Measurements from ENCODE around the gene ULK4.

Gene ULK4

GRCh38 chr3:41640076-41640475, 321.8 kb downstream of the ULK4 start:
- TF ChIP-seq CTCF (conservative IDR thresholded peaks at IDR 0.05; ENCODE audit: low read length): no peak
- no peak for DNase-seq (ENCODE audit: low read depth)
- no peak overlapping the region for H3K4me3 ChIP-seq (ENCODE audit: low read length)

GRCh38 chr3:41638381-41638780, 323.5 kb downstream of the ULK4 start:
- no peak for TF ChIP-seq CTCF (conservative IDR thresholded peaks at IDR 0.05; ENCODE audit: low read length)
- no peak overlapping the region for H3K4me3 ChIP-seq (ENCODE audit: low read length)
- peak; percentile 38 for DNase-seq (ENCODE audit: low read depth)

GRCh38 chr3:41632700-41633099, 329.2 kb downstream of the ULK4 start:
- H3K4me3 ChIP-seq (ENCODE audit: low read length): no peak overlapping the region
- DNase-seq (ENCODE audit: low read depth): no peak
- no peak for TF ChIP-seq CTCF (conservative IDR thresholded peaks at IDR 0.05; ENCODE audit: low read length)

DNA sequence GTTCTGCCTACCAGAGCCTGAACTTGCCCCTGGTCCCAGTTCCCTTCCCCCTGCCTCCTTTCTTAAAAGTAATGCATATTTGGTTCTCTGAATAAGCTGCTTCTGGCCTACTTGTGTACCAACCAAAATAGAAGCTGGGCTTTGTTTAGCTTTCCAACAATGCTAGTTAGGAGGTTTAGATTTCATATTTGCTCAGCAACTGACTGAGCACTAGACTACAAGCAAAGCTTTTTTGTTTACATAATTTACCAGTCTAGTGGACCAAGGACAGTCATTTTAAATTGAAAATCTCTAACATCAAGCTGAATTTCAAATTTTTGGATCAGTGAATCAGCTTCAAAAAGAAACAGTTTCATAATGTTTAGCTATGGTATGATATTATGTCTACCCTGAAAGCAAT, 331.2 kb downstream of the ULK4 start:
- peak; percentile 3 for DNase-seq (ENCODE audit: low read depth)
- no peak for TF ChIP-seq CTCF (conservative IDR thresholded peaks at IDR 0.05; ENCODE audit: low read length)
- no peak overlapping the region for H3K4me3 ChIP-seq (ENCODE audit: low read length)

DNA sequence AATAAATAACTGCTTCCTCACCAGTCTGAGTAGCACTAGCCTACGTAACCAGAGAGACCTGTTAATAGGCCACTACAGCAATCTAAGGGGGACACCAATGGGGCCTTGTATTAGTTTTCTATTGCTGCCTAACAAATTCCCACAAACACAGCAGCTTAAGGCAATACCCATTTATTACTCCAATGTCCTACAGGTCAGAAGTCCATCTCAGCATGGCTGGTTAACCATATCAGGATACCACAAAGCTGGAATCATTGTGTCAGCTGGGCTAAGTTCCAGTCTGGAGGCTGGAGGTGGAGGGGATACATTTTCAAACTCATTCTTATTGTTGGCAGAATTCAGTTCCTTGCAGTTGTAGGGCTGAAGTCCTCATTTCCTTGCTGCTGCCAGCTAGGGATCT, 331.9 kb downstream of the ULK4 start:
- no peak overlapping the region for H3K4me3 ChIP-seq (ENCODE audit: low read length)
- DNase-seq (ENCODE audit: low read depth): no peak
- TF ChIP-seq CTCF (conservative IDR thresholded peaks at IDR 0.05; ENCODE audit: low read length): no peak

DNA sequence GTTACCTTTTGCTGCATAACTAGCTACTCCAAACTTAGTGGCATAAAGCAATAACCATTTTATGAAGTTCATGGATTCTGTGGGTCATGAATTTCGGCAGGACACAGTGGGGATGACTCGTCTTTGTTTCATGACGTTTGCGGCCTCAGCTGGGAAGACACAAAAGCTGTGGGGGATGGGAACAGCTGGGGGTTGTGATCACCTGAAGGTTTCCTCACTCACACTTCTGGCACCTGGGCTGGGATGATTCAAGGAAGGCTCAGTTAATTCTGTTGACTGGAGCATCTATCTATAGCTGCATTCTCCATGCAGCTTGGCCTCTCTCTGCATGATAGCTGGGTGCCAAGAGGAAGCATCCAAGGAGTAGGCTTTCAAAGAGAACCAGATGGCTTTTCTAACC, 332.8 kb downstream of the ULK4 start:
- H3K4me3 ChIP-seq (ENCODE audit: low read length): no peak overlapping the region
- no peak for DNase-seq (ENCODE audit: low read depth)
- TF ChIP-seq CTCF (conservative IDR thresholded peaks at IDR 0.05; ENCODE audit: low read length): no peak

GRCh38 chr3:41627477-41628087, 334.3 kb downstream of the ULK4 start:
- DNase-seq (ENCODE audit: low read depth): no peak
- H3K4me3 ChIP-seq (ENCODE audit: low read length): no peak overlapping the region
- no peak for TF ChIP-seq CTCF (conservative IDR thresholded peaks at IDR 0.05; ENCODE audit: low read length)

All from AG10803 (cell line).